ENCODE data around the gene IGSF6. TPM values are rescaled to one million over a fixed set of nuclear protein-coding genes. Genes with fewer than 3 reads are reported as not detected.

IGSF6 gene
- total and polyA plus RNA-seq, 2 of the 4 experiments (the other 2 are of a cell fraction), result not detected

DNA sequence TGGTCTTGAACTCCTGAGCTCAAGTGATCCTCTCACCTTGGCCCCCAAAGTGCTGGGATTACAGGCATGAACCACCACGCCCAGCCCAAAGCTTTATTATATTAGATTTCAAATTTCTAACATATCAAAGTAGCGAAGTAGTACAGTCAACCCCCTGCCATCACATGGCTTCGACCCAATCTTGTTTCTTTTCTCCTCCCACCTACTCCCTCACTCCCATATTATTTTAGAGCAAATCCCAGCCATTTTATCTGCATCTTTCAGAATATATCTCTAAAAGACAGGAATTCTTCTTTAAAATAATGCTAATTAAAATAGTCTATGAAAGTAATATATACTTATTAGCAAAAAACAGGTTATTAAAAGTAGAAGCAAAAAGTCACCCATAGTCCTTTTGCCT lies 893 bp downstream of the IGSF6 start:
- no peak overlapping the region for H3K18ac ChIP-seq (ENCODE audit: low read depth, low read length)
- no peak for DNase-seq
- peaks cover 9% of the 10 kb centered on the region; the same call in 1 of the 2 replicates for H4K20me1 ChIP-seq (ENCODE audit: insufficient read depth, low read length)
- H3K9me3 ChIP-seq (ENCODE audit: control insufficient read depth, insufficient read depth, low read length), result no peaks in the 10 kb centered on the region
- no peak overlapping the region for H2AK5ac ChIP-seq (ENCODE audit: low read depth, low read length)
- in situ Hi-C loops (cut with MboI; ENCODE audit: low sequenced_read_pairs) (loop anchor here (10.0 kb wide), 1 partner anchor 57 kb away; the partner anchor contains the start of gene METTL9), intact Hi-C loops (cut with micrococcal nuclease) (no loop called here), dilution Hi-C loops (cut with HindIII; ENCODE audit: low sequenced_read_pairs, unreplicated experiment) (no loop called here)
- H4K91ac ChIP-seq (ENCODE audit: insufficient read depth, low read depth, low read length), result no peak overlapping the region
- no peak overlapping the region for H2BK5ac ChIP-seq (ENCODE audit: low read depth, low read length, poor library complexity, severe bottlenecking)
- H2AK9ac ChIP-seq (replicated peaks; ENCODE audit: low read depth, low read length, poor library complexity), result no peak overlapping the region
- H3K27me3 ChIP-seq (ENCODE audit: control insufficient read depth, insufficient read depth, low read length), result no peaks in the 10 kb centered on the region
- H3K4me1 ChIP-seq (ENCODE audit: control insufficient read depth, insufficient read depth, low read length), result peaks cover 2% of the 10 kb centered on the region; the same call in 1 of the 2 replicates
- no peak overlapping the region for H3K4me2 ChIP-seq (ENCODE audit: low read depth, low read length)
- H3K4me3 ChIP-seq (ENCODE audit: insufficient read depth, low read depth, low read length), result no peak overlapping the region
- no peak overlapping the region for H3K4ac ChIP-seq (ENCODE audit: low read depth, low read length)
- H2BK20ac ChIP-seq (ENCODE audit: low read depth, low read length), result no peak overlapping the region
- no peak overlapping the region for H2BK15ac ChIP-seq (ENCODE audit: low read depth, low read length)
- ChIA-PET CTCF (no interaction called here), POLR2A (ENCODE audit: unreplicated experiment) (no interaction called here)
- H3K14ac ChIP-seq (replicated peaks; ENCODE audit: low read depth, low read length), result no peak overlapping the region
- H2BK120ac ChIP-seq (ENCODE audit: low read depth, low read length), result no peak overlapping the region
- H4K5ac ChIP-seq (ENCODE audit: low read depth, low read length), result no peak overlapping the region
- BruUV-seq (replicated peaks), result no TSS peak
- TF ChIP-seq CHD1 (IDR thresholded peaks at IDR 0.05; ENCODE audit: low read depth, low read length), result no peak
- TF ChIP-seq, protein P1, sequence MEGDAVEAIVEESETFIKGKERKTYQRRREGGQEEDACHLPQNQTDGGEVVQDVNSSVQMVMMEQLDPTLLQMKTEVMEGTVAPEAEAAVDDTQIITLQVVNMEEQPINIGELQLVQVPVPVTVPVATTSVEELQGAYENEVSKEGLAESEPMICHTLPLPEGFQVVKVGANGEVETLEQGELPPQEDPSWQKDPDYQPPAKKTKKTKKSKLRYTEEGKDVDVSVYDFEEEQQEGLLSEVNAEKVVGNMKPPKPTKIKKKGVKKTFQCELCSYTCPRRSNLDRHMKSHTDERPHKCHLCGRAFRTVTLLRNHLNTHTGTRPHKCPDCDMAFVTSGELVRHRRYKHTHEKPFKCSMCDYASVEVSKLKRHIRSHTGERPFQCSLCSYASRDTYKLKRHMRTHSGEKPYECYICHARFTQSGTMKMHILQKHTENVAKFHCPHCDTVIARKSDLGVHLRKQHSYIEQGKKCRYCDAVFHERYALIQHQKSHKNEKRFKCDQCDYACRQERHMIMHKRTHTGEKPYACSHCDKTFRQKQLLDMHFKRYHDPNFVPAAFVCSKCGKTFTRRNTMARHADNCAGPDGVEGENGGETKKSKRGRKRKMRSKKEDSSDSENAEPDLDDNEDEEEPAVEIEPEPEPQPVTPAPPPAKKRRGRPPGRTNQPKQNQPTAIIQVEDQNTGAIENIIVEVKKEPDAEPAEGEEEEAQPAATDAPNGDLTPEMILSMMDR (conservative IDR thresholded peaks at IDR 0.05; ENCODE audit: low read depth, low read length), result no peak
- ATAC-seq (ENCODE audit: low read depth), result no peak
- no peaks in the 10 kb centered on the region; the same call in 1 of the 2 replicates for H3K9me1 ChIP-seq (ENCODE audit: insufficient read depth, low read length)
- H2AFZ ChIP-seq (replicated peaks; ENCODE audit: low read length, poor library complexity), result no peak overlapping the region
- H3K36me3 ChIP-seq (ENCODE audit: control insufficient read depth, insufficient read depth, low read length), result peaks cover 7% of the 10 kb centered on the region
- WGBS, 2 experiments (ENCODE audit: extremely low coverage in 2 of 2, insufficient read length in 1 of 2), result 100% methylated on average over 2 of the region's 3 CpGs; no CpG with 5 or more reads in 1 of the 2 experiments
- H4K8ac ChIP-seq (ENCODE audit: low read depth in 2 of 2, low read length in 2 of 2), result no peak overlapping the region
- H3K23ac ChIP-seq (ENCODE audit: low read depth, low read length), result no peak overlapping the region
- H3K9ac ChIP-seq (ENCODE audit: low read depth, low read length), result no peak overlapping the region
- no peak overlapping the region for H3K27ac ChIP-seq (ENCODE audit: insufficient read depth, low read length)
- no peak overlapping the region for H3K56ac ChIP-seq (ENCODE audit: extremely low read depth, insufficient read depth, low read length)
- peaks cover 22 to 41% of the 10 kb centered on the region in 2 experiments for H3K79me1 ChIP-seq (ENCODE audit: low read depth in 1 of 2, low read length in 2 of 2)

All from IMR-90 (cell line).